Cardiac fibroblast (primary cell): Measurements from ENCODE around the gene ST6GALNAC3.
A peak's percentile ranks its signal among the peaks of the same experiment; 100 is the strongest.

ENCODE experiments used
- DNase-seq, 2 donors: peaks; one replicate each; pipeline versions ENCODE4 v3.0.0 to v3.0.0-alpha.2; 2010; ENCODE audit warnings: low read depth in 2 of 2
- H3K4me3 ChIP-seq, 2 donors: replicated peaks in 1 of 2; 1 replicate in 1 of 2; 2 replicates in 1 of 2; pipeline ENCODE4 v1.5.1; 2011; ENCODE audit warnings: low read depth in 2 of 2, low read length in 2 of 2, mild to moderate bottlenecking in 2 of 2, moderate library complexity in 1 of 2
- TF ChIP-seq, protein P1 (sequence below): IDR thresholded peaks from one replicate; pipeline ENCODE4 v1.5.1; 2011; ENCODE audit warnings: low read depth, mild to moderate bottlenecking, low read length, inconsistent platforms

ST6GALNAC3 gene

DNA sequence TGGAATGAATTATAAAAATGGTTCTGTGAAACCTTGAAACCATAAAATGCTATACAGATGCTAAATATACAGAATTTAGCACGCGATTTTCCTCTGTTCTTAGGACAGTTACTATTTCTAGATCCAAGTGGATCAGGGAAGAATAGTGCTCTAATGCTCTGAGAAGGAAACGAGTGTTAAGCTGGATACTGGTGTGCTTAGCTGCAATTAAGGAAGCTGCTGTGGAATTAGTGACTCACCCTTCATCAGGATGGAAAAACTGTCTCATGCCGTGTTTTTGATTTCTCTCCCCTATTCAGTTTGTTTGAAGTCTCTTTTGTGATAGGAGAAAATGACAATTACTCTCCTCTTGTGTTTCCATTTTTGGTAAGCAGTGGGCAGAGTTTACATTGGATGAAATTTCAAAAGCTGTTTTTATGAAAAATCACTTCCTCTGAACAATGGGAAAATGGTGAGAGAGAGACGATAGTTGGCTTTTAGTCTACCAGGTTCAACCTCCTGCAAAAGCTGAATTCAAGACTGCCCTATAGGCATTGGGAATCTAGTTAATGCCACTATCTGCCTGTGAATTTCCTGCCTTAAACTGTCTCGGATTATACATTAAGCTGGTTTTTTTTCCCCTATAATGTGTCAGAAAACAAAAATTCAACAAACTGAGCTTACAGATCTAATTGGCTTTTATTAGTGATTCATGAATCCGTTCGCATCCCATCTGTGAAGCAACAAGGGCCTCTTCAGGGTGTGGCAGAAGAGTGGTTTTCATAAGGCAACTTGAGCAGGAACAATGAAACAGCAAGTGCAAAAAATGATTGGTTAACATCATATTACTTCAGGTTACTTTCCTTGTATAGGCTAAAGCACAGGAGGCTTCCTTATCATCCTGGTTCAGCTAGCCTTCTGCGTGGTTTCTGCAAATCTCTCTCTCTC, 179.8 kb downstream of the ST6GALNAC3 start:
- peak in 1 of 2 donors; percentile 11 for DNase-seq
- no peak overlapping the region for H3K4me3 ChIP-seq
- TF ChIP-seq, protein P1, sequence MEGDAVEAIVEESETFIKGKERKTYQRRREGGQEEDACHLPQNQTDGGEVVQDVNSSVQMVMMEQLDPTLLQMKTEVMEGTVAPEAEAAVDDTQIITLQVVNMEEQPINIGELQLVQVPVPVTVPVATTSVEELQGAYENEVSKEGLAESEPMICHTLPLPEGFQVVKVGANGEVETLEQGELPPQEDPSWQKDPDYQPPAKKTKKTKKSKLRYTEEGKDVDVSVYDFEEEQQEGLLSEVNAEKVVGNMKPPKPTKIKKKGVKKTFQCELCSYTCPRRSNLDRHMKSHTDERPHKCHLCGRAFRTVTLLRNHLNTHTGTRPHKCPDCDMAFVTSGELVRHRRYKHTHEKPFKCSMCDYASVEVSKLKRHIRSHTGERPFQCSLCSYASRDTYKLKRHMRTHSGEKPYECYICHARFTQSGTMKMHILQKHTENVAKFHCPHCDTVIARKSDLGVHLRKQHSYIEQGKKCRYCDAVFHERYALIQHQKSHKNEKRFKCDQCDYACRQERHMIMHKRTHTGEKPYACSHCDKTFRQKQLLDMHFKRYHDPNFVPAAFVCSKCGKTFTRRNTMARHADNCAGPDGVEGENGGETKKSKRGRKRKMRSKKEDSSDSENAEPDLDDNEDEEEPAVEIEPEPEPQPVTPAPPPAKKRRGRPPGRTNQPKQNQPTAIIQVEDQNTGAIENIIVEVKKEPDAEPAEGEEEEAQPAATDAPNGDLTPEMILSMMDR = no peak

- no peak overlapping the region for H3K4me3 ChIP-seq
- no peak for DNase-seq
- TF ChIP-seq, protein P1 = no peak
Measured at GRCh38 chr1:76256289-76257223, 182.0 kb downstream of the ST6GALNAC3 start.

DNA sequence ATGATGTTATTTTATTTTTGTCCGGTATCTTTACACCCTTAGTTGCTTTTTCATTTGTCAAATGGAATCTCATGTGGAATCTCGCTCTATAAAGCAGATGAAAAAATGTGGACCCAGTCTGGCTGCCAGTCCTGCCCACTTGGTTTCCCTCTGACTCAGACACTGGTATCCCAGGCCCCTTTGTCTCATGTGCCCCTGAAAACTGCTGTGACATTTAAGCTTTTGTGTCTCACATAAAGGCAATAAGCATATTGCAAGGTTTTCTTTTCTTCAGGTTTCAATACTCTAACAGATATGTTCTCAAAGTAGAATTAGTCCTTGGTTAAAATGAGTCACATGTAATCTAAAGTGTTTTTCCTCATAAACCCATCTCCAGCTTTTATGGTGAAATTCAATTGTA, 183.3 kb downstream of the ST6GALNAC3 start:
- H3K4me3 ChIP-seq = no peak overlapping the region
- TF ChIP-seq, protein P1 = no peak
- no peak for DNase-seq

- no peak for DNase-seq
- H3K4me3 ChIP-seq = no peak overlapping the region
- TF ChIP-seq, protein P1 = no peak
Measured at GRCh38 chr1:76259270-76259669, 184.7 kb downstream of the ST6GALNAC3 start.

GRCh38 chr1:76260279-76260678, 185.7 kb downstream of the ST6GALNAC3 start:
- no peak for DNase-seq
- no peak overlapping the region for H3K4me3 ChIP-seq
- TF ChIP-seq, protein P1 = no peak

GRCh38 chr1:76262601-76263000, 188.1 kb downstream of the ST6GALNAC3 start:
- TF ChIP-seq, protein P1 = no peak
- DNase-seq = peak in 1 of 2 donors; percentile 4
- H3K4me3 ChIP-seq = no peak overlapping the region
